Smooth muscle cell (in vitro differentiated cells): ENCODE results near the gene ARPC2. TPM values are rescaled to one million over a fixed set of nuclear protein-coding genes. Genes with fewer than 3 reads are reported as not detected.

Experiments
- DNase-seq: peaks from one replicate; lab custom pipeline; 2025; ENCODE audit not compliant: unreplicated experiment; lab: John Stamatoyannopoulos, UW
- H2AFZ ChIP-seq: fragments of 200-600 bp; sonication (generic); 2 replicates; pipeline ENCODE4 v1.6.0; 2016; ENCODE audit warnings: antibody characterized with exemption, low read depth, mild to moderate bottlenecking
- H3F3A ChIP-seq: fragments of 200-600 bp; sonication (generic); 2 replicates; pipeline ENCODE4 v1.6.0; 2017; ENCODE audit warnings: antibody characterized with exemption, low read depth
- H3K27ac ChIP-seq: fragments of 200-600 bp; sonication (generic); 2 replicates; pipeline ENCODE4 v1.5.1; 2016; ENCODE audit warnings: low read depth, mild to moderate bottlenecking
- H3K27me3 ChIP-seq: fragments of 200-600 bp; sonication (generic); 2 replicates; pipeline ENCODE4 v1.6.1; 2016; ENCODE audit warnings: low read depth, mild to moderate bottlenecking
- H3K36me3 ChIP-seq: fragments of 200-600 bp; sonication (generic); 2 replicates; pipeline ENCODE4 v1.5.1; 2016; ENCODE audit warnings: low read depth
- H3K4me1 ChIP-seq: fragments of 200-600 bp; sonication (generic); 2 replicates; pipeline ENCODE4 v1.5.1; 2016; ENCODE audit warnings: low read depth
- H3K4me2 ChIP-seq: fragments of 200-600 bp; sonication (generic); 2 replicates; pipeline ENCODE4 v1.6.0; 2016; ENCODE audit warnings: mild to moderate bottlenecking
- H3K4me3 ChIP-seq: fragments of 200-600 bp; sonication (generic); 2 replicates; pipeline ENCODE4 v1.5.1; 2016; ENCODE audit warnings: mild to moderate bottlenecking
- H3K79me2 ChIP-seq: fragments of 200-600 bp; sonication (generic); 2 replicates; pipeline ENCODE4 v1.6.0; 2016; ENCODE audit warnings: low read depth, mild to moderate bottlenecking
- H3K9ac ChIP-seq: fragments of 200-600 bp; sonication (generic); 2 replicates; pipeline ENCODE4 v1.6.0; 2016; ENCODE audit warnings: low read depth
- H3K9me3 ChIP-seq: fragments of 200-600 bp; sonication (generic); replicated peaks from 2 replicates; pipeline ENCODE4 v1.5.1; 2016; ENCODE audit warnings: low read depth
- H4K20me1 ChIP-seq: fragments of 200-600 bp; sonication (generic); 2 replicates; pipeline ENCODE4 v1.6.0; 2016; ENCODE audit warnings: low read depth
- CTCF ChIP-seq: fragments of 200-600 bp; sonication (generic); IDR thresholded peaks from 2 replicates; pipeline ENCODE4 v1.5.1; 2017; ENCODE audit warnings: borderline replicate concordance, mild to moderate bottlenecking, antibody characterized with exemption; ENCODE audit not compliant: insufficient read depth, poor library complexity, severe bottlenecking
- WGBS: methylation state at CpG from one replicate; pipeline ENCODE4 v1.1.7; 2016; ENCODE audit warnings: low lambda C conversion rate; 5-methylcytosine and 5-hydroxymethylcytosine counted together
- polyA plus RNA-seq: library from polyadenylated mRNA; unstranded; fragments of >200 nt; fragmentation: Nextera tagmentation; extraction: Ambion mirVana; gene quantifications from 2 replicates; pipeline ENCODE4 v1.2.1, GENCODE V29; 2016
- total RNA-seq: library from RNA; depleted of rRNA; stranded (reverse); fragments of >200 nt; gene quantifications from 2 replicates; pipeline ENCODE4 v1.2.3, GENCODE V29; 2014

ARPC2 gene
- total and polyA plus RNA-seq, 2 experiments from 2014 or later = 653 to 858 TPM

- 95% methylated on average over 4 of the region's 4 CpGs for WGBS
- Histone ChIP-seq H3K4me1 (peaks cover 3% of the 10 kb centered on the region), H4K20me1 (peaks cover 13% of the 10 kb centered on the region), H3K27me3 (no peaks in the 10 kb centered on the region), H3K9ac (no peak overlapping the region), H3F3A (peaks cover 6% of the 10 kb centered on the region), H3K36me3 (no peaks in the 10 kb centered on the region), H3K4me2 (no peak overlapping the region), H3K9me3 (no peaks in the 10 kb centered on the region), H3K4me3 (no peak overlapping the region), H3K79me2 (peaks cover 22% of the 10 kb centered on the region), H3K27ac (peak overlapping the region; percentile 7), H2AFZ (no peak overlapping the region)
- TF ChIP-seq CTCF = no peak
- DNase-seq = no peak
Observed at GRCh38 chr2:218274586-218274985, 57.6 kb downstream of the ARPC2 start.

- peaks cover 13% of the 10 kb centered on the region for H4K20me1 ChIP-seq
- H3K4me3 ChIP-seq = no peak overlapping the region
- H2AFZ ChIP-seq = no peak overlapping the region
- no peak for TF ChIP-seq CTCF
- WGBS = 86% methylated on average over 9 of the region's 9 CpGs
- H3K9ac ChIP-seq = no peak overlapping the region
- peaks cover 3% of the 10 kb centered on the region for H3K4me1 ChIP-seq
- no peaks in the 10 kb centered on the region for H3K27me3 ChIP-seq
- no peaks in the 10 kb centered on the region for H3K9me3 ChIP-seq
- no peak for DNase-seq
- H3K4me2 ChIP-seq = no peak overlapping the region
- H3K27ac ChIP-seq = no peak overlapping the region
- peaks cover 6% of the 10 kb centered on the region for H3F3A ChIP-seq
- H3K79me2 ChIP-seq = peaks cover 29% of the 10 kb centered on the region
- H3K36me3 ChIP-seq = no peaks in the 10 kb centered on the region
Observed at GRCh38 chr2:218275371-218276072, 58.5 kb downstream of the ARPC2 start.

- peaks cover 15% of the 10 kb centered on the region for H3F3A ChIP-seq
- peaks cover 3% of the 10 kb centered on the region for H3K4me1 ChIP-seq
- 96% methylated on average over 12 of the region's 12 CpGs for WGBS
- TF ChIP-seq CTCF = peak; percentile 9
- H3K36me3 ChIP-seq = no peaks in the 10 kb centered on the region
- no peak overlapping the region for H3K27ac ChIP-seq
- peaks cover 16% of the 10 kb centered on the region for H4K20me1 ChIP-seq
- no peak overlapping the region for H2AFZ ChIP-seq
- no peak overlapping the region for H3K4me2 ChIP-seq
- no peaks in the 10 kb centered on the region for H3K9me3 ChIP-seq
- H3K27me3 ChIP-seq = no peaks in the 10 kb centered on the region
- peaks cover 33% of the 10 kb centered on the region for H3K79me2 ChIP-seq
- no peak for DNase-seq
- no peak overlapping the region for H3K4me3 ChIP-seq
- no peak overlapping the region for H3K9ac ChIP-seq
Observed at GRCh38 chr2:218276986-218277755, 60.2 kb downstream of the ARPC2 start.

GRCh38 chr2:218277921-218278320 lies 60.9 kb downstream of the ARPC2 start:
- peaks cover 19% of the 10 kb centered on the region for H4K20me1 ChIP-seq
- no peak overlapping the region for H3K4me2 ChIP-seq
- H3F3A ChIP-seq = peaks cover 18% of the 10 kb centered on the region
- H3K27ac ChIP-seq = no peak overlapping the region
- no peak for DNase-seq
- H3K9ac ChIP-seq = no peak overlapping the region
- H3K4me1 ChIP-seq = peaks cover 5% of the 10 kb centered on the region
- H3K4me3 ChIP-seq = no peak overlapping the region
- no peaks in the 10 kb centered on the region for H3K9me3 ChIP-seq
- 92% methylated on average over 7 of the region's 7 CpGs for WGBS
- no peaks in the 10 kb centered on the region for H3K27me3 ChIP-seq
- peaks cover 36% of the 10 kb centered on the region for H3K79me2 ChIP-seq
- H3K36me3 ChIP-seq = no peaks in the 10 kb centered on the region
- no peak overlapping the region for H2AFZ ChIP-seq
- TF ChIP-seq CTCF = no peak
